Measurements from ENCODE around the gene EFR3B.
A peak's percentile ranks its signal among the peaks of the same experiment; 100 is the strongest.

EFR3B gene

DNA sequence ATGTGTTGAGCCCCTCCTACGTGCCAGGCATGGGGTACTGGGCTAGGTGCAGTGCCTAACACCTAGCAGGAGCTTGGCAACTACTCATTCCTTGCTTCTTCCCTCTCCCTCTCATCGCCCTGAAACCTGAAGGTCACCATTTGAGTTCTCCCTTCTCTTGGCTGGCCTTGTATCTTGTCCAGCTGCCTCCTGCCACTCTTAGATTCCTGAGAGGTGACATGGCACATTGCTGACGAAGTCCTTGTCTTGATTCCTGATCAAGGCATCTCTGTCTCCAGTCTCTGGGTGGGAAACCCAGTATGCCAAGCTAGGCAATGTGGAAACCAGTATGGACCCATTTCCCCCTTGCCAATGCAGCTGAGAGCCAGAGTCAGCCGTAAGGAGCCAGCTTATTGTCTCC lies 9.0 kb upstream of the EFR3B start:
- TF ChIP-seq CTCF (IDR thresholded peaks at IDR 0.05; ENCODE audit: borderline replicate concordance, control extremely low read depth, extremely low read depth, insufficient read depth, missing control alignments), result no peak
- DNase-seq (ENCODE audit: low spot score), result no peak
- in situ Hi-C loops (cut with MboI; ENCODE audit: low sequenced_read_pairs, unreplicated experiment), result no loop called here

DNA sequence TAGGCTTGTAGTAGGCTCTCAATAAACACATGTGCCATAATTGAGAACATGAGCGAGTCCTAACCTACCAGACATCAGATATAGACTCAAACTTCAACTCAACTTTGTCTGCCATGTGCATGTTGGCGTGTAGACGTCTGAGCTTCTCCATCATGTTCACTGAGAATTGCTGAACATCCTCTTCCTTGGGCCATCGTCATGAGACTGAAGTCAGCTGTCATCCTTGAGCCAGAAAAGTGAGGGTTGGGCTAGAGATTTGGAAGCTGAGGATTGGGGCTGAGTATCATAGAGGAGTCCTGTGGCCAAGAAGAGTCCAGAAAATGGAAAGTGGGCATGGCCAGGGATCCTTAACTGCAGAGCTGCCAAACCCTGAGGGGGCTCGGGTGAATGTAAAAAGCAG lies 7.8 kb upstream of the EFR3B start:
- TF ChIP-seq CTCF (IDR thresholded peaks at IDR 0.05; ENCODE audit: borderline replicate concordance, control extremely low read depth, extremely low read depth, insufficient read depth, missing control alignments), result no peak

GRCh38 chr2:25035537-25036220 lies 6.2 kb upstream of the EFR3B start:
- no peak for TF ChIP-seq CTCF (IDR thresholded peaks at IDR 0.05; ENCODE audit: borderline replicate concordance, control extremely low read depth, extremely low read depth, insufficient read depth, missing control alignments)
- no peak for DNase-seq (ENCODE audit: low spot score)
- in situ Hi-C loops (cut with MboI; ENCODE audit: low sequenced_read_pairs, unreplicated experiment), result no loop called here

More for the DNA sequence above, 7.8 kb upstream of the EFR3B start:
- no peak for DNase-seq (ENCODE audit: low spot score)
- in situ Hi-C loops (cut with MboI; ENCODE audit: low sequenced_read_pairs, unreplicated experiment), result no loop called here

- in situ Hi-C loops (cut with MboI; ENCODE audit: low sequenced_read_pairs, unreplicated experiment), result no loop called here
- TF ChIP-seq CTCF (IDR thresholded peaks at IDR 0.05; ENCODE audit: borderline replicate concordance, control extremely low read depth, extremely low read depth, insufficient read depth, missing control alignments), result no peak
- no peak for DNase-seq (ENCODE audit: low spot score)
Measured at GRCh38 chr2:25036221-25036559, 5.7 kb upstream of the EFR3B start.

DNA sequence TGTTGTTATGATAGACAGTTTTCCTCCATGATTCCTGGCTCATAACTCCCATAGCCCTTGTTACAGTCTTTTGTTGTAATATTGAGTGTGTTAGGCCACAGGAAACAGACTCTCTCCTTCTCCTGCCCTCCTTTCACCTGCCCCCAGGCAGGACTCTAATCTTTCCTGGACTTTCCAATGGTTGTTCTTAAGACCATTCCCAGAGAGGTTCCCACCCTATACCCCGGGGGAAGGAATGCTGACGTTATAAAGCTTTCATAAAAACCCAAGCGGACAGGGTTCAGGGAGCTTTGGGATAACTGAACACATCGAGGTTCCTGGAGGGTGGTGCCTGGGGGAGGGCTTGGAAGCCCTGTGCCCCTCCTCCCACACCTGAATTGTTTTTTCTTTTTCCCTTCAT lies 2.8 kb upstream of the EFR3B start:
- no peak for DNase-seq (ENCODE audit: low spot score)
- in situ Hi-C loops (cut with MboI; ENCODE audit: low sequenced_read_pairs, unreplicated experiment), result no loop called here
- no peak for TF ChIP-seq CTCF (IDR thresholded peaks at IDR 0.05; ENCODE audit: borderline replicate concordance, control extremely low read depth, extremely low read depth, insufficient read depth, missing control alignments)

- in situ Hi-C loops (cut with MboI; ENCODE audit: low sequenced_read_pairs, unreplicated experiment), result no loop called here
- DNase-seq (ENCODE audit: low spot score), result peak; percentile 43
- no peak for TF ChIP-seq CTCF (IDR thresholded peaks at IDR 0.05; ENCODE audit: borderline replicate concordance, control extremely low read depth, extremely low read depth, insufficient read depth, missing control alignments)
Measured at GRCh38 chr2:25041307-25041927, 459 bp upstream of the EFR3B start.
